OCI-LY3 (cell line): ENCODE results near the gene ABHD17C.

ENCODE experiments used
- H2AFZ ChIP-seq: fragments of 200-600, 300-600 bp; shearing (Covaris generic); 2 replicates; pipeline ENCODE4 v1.6.0; 2014; ENCODE audit warnings: antibody characterized with exemption, low read depth, low read length
- H3K27ac ChIP-seq: fragments of 200-600, 300-600 bp; sonication (generic); 2 replicates; pipeline ENCODE4 v1.5.1; 2014; ENCODE audit warnings: mild to moderate bottlenecking, low read length, moderate library complexity, mixed read lengths
- H3K27me3 ChIP-seq: fragments of 200-600, 300-600 bp; sonication (generic); 2 replicates; pipeline ENCODE4 v1.6.1; 2014; ENCODE audit warnings: low read depth, low read length, mixed read lengths
- H3K36me3 ChIP-seq: fragments of 200-600, 300-600 bp; sonication (generic); replicated peaks from 2 replicates; pipeline ENCODE3; 2014; ENCODE audit warnings: low read depth, low read length, mixed read lengths
- H3K4me1 ChIP-seq: fragments of 300-600, 200-600 bp; sonication (generic); 2 replicates; pipeline ENCODE4 v1.6.1; 2014; ENCODE audit warnings: low read length, mixed read lengths
- H3K4me2 ChIP-seq: fragments of 200-600, 300-600 bp; sonication (generic); 2 replicates; pipeline ENCODE4 v1.6.1; 2014; ENCODE audit warnings: low read length, mixed read lengths
- H3K4me3 ChIP-seq: fragments of 300-600, 200-600 bp; sonication (generic); 2 replicates; pipeline ENCODE4 v1.5.1; 2014; ENCODE audit warnings: antibody characterized with exemption, mild to moderate bottlenecking, low read length, moderate library complexity
- H3K79me2 ChIP-seq: fragments of 300-600, 200-600 bp; shearing (Covaris generic); 2 replicates; pipeline ENCODE4 v1.6.1; 2014; ENCODE audit warnings: mild to moderate bottlenecking, low read length, mixed read lengths
- H3K9ac ChIP-seq: fragments of 300-600, 200-600 bp; shearing (Covaris generic); 2 replicates; pipeline ENCODE4 v1.6.0; 2014; ENCODE audit warnings: mild to moderate bottlenecking, low read length, moderate library complexity
- H3K9me3 ChIP-seq: fragments of 200-600, 300-600 bp; shearing (Covaris generic); 2 replicates; pipeline ENCODE4 v1.6.1; 2014; ENCODE audit warnings: low read length, mixed read lengths; ENCODE audit not compliant: insufficient read depth
- H4K20me1 ChIP-seq: fragments of 200-600, 300-600 bp; sonication (generic); 2 replicates; pipeline ENCODE4 v1.6.1; 2016; ENCODE audit warnings: low read length, mixed read lengths; ENCODE audit not compliant: insufficient read depth
- CTCF ChIP-seq: fragments of 200-600, 300-600 bp; sonication (generic); IDR thresholded peaks from 2 replicates; pipeline ENCODE4 v1.5.1; 2014; ENCODE audit warnings: antibody characterized with exemption, low read length, low read depth
- EZH2phosphoT487 ChIP-seq: fragments of 200-600 bp; shearing (Covaris generic); IDR thresholded peaks from 2 replicates; pipeline ENCODE4 v1.6.1; 2018; ENCODE audit warnings: antibody characterized with exemption, mixed run types, low read depth

The ABHD17C gene

GRCh38 chr15:80750575-80750974 is 55.5 kb downstream of the ABHD17C start:
- Histone ChIP-seq H3K4me2 (no peak overlapping the region), H3K79me2 (peaks cover 25% of the 10 kb centered on the region), H3K4me1 (no peaks in the 10 kb centered on the region), H3K9me3 (no peaks in the 10 kb centered on the region), H3K27ac (no peak overlapping the region), H3K36me3 (peaks cover 27% of the 10 kb centered on the region), H3K27me3 (no peaks in the 10 kb centered on the region), H3K4me3 (no peak overlapping the region), H2AFZ (no peak overlapping the region), H4K20me1 (peaks cover 11% of the 10 kb centered on the region), H3K9ac (no peak overlapping the region)
- no peak for TF ChIP-seq CTCF
- TF ChIP-seq EZH2phosphoT487, result no peak

- TF ChIP-seq EZH2phosphoT487 (no peak), CTCF (no peak)
- Histone ChIP-seq H3K9ac (no peak overlapping the region), H3K27me3 (no peaks in the 10 kb centered on the region), H3K4me2 (no peak overlapping the region), H2AFZ (no peak overlapping the region), H3K4me3 (no peak overlapping the region), H3K79me2 (peaks cover 11% of the 10 kb centered on the region), H3K36me3 (peaks cover 33% of the 10 kb centered on the region), H3K9me3 (no peaks in the 10 kb centered on the region), H4K20me1 (peaks cover 11% of the 10 kb centered on the region), H3K27ac (no peak overlapping the region), H3K4me1 (no peaks in the 10 kb centered on the region)
Measured at GRCh38 chr15:80752204-80752603, 57.1 kb downstream of the ABHD17C start.

- no peaks in the 10 kb centered on the region for H3K4me1 ChIP-seq
- H3K9ac ChIP-seq, result no peak overlapping the region
- peaks cover 2% of the 10 kb centered on the region for H4K20me1 ChIP-seq
- TF ChIP-seq CTCF, result no peak
- no peak for TF ChIP-seq EZH2phosphoT487
- H3K79me2 ChIP-seq, result 0 out of 2 replicates have a peak, but pooled peaks cover 1% of the 10 kb centered on the region
- no peak overlapping the region for H3K4me3 ChIP-seq
- no peak overlapping the region for H3K27ac ChIP-seq
- H3K4me2 ChIP-seq, result no peak overlapping the region
- H3K27me3 ChIP-seq, result no peaks in the 10 kb centered on the region
- no peak overlapping the region for H2AFZ ChIP-seq
- peaks cover 33% of the 10 kb centered on the region for H3K36me3 ChIP-seq
- H3K9me3 ChIP-seq, result no peaks in the 10 kb centered on the region
Measured at GRCh38 chr15:80753161-80753560, 58.1 kb downstream of the ABHD17C start.

GRCh38 chr15:80754014-80754413 is 58.9 kb downstream of the ABHD17C start:
- Histone ChIP-seq H2AFZ (no peak overlapping the region), H3K79me2 (no peaks in the 10 kb centered on the region), H3K27ac (no peak overlapping the region), H3K9ac (no peak overlapping the region), H4K20me1 (no peaks in the 10 kb centered on the region; the same call in 1 of the 2 replicates), H3K27me3 (no peaks in the 10 kb centered on the region), H3K36me3 (peaks cover 33% of the 10 kb centered on the region), H3K4me2 (no peak overlapping the region), H3K4me1 (no peaks in the 10 kb centered on the region), H3K4me3 (no peak overlapping the region), H3K9me3 (no peaks in the 10 kb centered on the region)
- TF ChIP-seq EZH2phosphoT487 (no peak), CTCF (no peak)
